Measurements from ENCODE around the gene USP9X.

DNA sequence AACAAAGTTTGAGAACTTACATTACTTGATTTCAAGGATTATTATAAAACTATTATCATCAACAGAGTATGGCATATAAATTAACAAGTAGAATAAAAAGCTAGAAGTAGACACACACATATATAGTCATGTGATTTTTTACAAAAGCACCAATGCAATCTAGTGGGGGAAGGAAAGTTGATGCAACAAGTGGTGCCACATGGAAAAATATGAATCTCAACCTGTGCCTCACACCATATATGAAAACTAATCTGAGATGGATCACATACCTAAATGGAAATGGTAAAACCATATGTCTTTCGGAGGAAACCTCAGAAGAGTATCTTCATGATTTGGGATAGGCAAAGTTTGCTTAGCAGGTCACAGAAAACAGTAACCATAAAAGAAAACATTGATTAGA is 34.9 kb upstream of the USP9X start:
- no peak for TF ChIP-seq EZH2phosphoT487 (IDR thresholded peaks at IDR 0.05; ENCODE audit: low read depth, severe bottlenecking, unreplicated experiment)
- TF ChIP-seq EZH2 (IDR thresholded peaks at IDR 0.05; ENCODE audit: borderline replicate concordance) = no peak
